Measurements from ENCODE around the gene MYO7A.
"Not testable (repeated sequence)": the region's sequence is repeated elsewhere in the genome, so short reads cannot be mapped to it uniquely, and the experiment has no call there.

MYO7A gene

GRCh38 chr11:77093987-77094840 is 33.8 kb upstream of the MYO7A start:
- TF ChIP-seq CTCF (conservative IDR thresholded peaks at IDR 0.05; ENCODE audit: low read length) = no peak
- H3K4me3 ChIP-seq (ENCODE audit: low read length) = no peak overlapping the region
- DNase-seq (ENCODE audit: low read depth) = no peak

- no peak for TF ChIP-seq CTCF (conservative IDR thresholded peaks at IDR 0.05; ENCODE audit: low read length)
- DNase-seq (ENCODE audit: low read depth) = no peak
- no peak overlapping the region for H3K4me3 ChIP-seq (ENCODE audit: low read length)
Measured at GRCh38 chr11:77094841-77095365, 33.1 kb upstream of the MYO7A start.

GRCh38 chr11:77095551-77096490 is 32.2 kb upstream of the MYO7A start:
- no peak for TF ChIP-seq CTCF (conservative IDR thresholded peaks at IDR 0.05; ENCODE audit: low read length)
- no peak for DNase-seq (ENCODE audit: low read depth)
- H3K4me3 ChIP-seq (ENCODE audit: low read length) = no peak overlapping the region

- no peak for DNase-seq (ENCODE audit: low read depth)
- no peak for TF ChIP-seq CTCF (conservative IDR thresholded peaks at IDR 0.05; ENCODE audit: low read length)
- no peak overlapping the region for H3K4me3 ChIP-seq (ENCODE audit: low read length)
Measured at GRCh38 chr11:77096591-77097019, 31.4 kb upstream of the MYO7A start.

- H3K4me3 ChIP-seq (ENCODE audit: low read length); DNase-seq (ENCODE audit: low read depth): not testable (repeated sequence)
Measured at GRCh38 chr11:77097180-77097579, 30.9 kb upstream of the MYO7A start.

GRCh38 chr11:77100166-77101042 is 27.6 kb upstream of the MYO7A start:
- TF ChIP-seq CTCF (conservative IDR thresholded peaks at IDR 0.05; ENCODE audit: low read length) = no peak
- no peak for DNase-seq (ENCODE audit: low read depth)
- no peak overlapping the region for H3K4me3 ChIP-seq (ENCODE audit: low read length)

Measured in AG10803 (cell line).